NCI-H2171 treated with DMSO at 0.1 percent for 48 hours (cell line): ENCODE measurements around the gene CAPN5.
"Not testable (repeated sequence)": the region's sequence is repeated elsewhere in the genome, so short reads cannot be mapped to it uniquely, and the experiment has no call there.

Experiments
- DNase-seq: peaks from one replicate; lab custom pipeline; 2025; lab: John Stamatoyannopoulos, UW

CAPN5 gene

DNA sequence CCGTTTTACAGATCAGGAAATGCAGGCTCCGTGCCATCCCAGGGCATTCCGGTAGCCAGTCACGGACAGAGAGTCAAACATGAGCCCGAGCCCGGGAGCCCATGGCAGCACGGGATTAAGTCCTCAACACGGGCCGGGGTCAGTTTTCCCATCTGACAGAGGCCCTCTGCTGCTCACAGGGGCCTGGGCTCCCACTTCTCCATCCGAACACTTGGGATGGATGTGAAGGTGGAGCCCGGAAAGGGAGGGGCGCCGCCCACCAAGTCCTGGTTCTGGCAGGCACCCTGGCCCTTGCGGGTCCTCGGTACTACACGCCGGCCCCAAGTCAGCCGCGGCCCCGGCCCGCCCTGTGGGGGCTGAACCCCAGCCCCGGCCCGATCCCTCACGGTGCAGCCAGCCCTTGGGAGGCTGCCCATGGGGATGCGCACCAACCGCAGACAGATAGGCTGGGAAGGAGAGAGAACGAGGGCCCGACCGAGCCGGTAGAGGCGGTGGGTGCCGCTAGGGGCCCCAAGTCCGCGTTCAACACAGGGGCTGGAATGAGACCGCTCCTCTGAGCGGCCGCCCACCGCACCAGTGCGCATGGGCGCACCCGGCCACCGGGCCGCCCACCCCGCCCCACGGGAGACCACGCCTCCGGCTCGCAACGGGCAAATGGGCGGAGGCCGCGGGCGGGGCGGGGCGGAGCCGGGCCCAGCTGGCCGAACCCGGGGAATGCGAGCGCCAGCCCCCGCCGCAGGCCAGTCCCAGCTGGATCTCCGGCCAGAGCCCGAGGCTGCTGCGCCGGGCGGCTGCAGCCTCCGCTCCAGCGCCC is at the start of gene CAPN5:
Gene CAPN5 (plus strand): TSS at position 743 of the 814 bp plus-strand sequence. CDS start 17,916 bp downstream, outside the sequence.
- DNase-seq, result peak; percentile 60

DNA sequence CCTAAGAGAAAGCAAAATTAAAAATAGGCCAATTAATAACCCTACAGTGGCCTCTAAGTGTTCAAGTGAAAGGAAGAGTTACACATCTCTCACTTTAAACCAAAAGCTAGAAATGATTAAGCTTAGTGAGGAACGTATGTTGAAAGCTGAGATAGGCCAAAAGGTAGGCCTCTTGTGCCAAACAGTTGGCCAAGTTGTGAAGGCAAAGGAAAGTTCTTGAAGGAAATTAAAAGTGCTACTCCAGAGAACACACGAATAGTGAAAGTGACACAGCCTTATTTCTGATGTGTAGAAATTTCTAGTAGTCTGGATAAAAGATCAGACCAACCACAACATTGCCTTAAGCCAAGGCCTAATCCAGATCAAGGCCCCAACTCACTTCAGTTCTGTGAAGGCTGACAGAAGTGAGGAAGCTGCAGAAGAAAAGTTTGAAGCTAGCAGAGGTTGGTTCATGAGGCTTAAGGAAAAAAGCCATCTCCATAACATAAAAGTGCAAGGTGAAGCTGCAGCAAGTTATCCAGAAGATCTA is 48.3 kb upstream of the CAPN5 start:
- DNase-seq, result not testable (repeated sequence)

DNA sequence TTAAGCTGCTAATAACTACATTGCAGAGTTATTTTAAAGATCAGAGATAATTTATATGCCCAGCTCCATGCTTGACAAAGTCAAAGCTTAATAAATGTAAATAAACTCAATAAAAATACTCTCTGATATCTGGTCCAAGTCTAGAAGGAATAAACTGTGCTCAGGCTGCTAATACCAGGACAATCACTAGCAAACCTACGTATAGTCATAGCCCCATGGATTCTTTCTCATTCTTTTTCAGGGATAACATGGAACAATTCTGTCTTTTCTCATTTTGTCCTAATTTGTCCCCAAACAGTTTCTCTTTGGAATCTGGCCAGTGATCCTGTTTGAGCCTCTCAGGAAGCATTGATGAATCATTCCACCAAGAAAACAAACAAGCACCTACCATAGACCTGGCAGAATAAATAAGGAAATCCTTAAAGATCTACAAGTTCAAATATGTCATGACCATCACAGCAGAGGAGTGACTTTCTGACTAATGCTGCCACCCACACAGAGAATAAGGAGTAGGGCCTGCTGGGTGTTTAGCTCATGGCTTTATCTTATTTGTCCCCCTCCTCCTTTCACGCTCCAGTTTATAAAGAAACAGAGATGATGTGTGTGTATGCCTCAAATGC is 46.7 kb upstream of the CAPN5 start:
- no peak for DNase-seq

DNA sequence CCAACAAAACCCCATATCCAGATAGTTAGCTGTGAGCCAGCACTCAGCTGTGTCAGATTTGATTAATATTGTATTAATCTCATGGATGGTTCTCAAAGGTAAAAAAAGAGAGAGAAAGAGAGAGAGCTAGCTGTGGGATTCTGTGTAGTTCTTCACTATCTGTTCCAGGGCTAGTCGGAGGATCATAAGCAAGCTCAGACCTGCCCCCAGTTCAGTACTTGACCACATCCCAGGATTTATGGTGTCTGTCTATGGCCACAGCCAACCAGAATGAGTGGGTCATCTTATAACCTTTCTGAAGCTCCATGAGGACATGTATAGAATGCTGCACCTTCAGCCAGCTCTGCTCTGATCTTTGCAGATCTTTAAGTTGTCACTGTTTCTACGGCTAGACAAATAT is 46.0 kb upstream of the CAPN5 start:
- no peak for DNase-seq

DNA sequence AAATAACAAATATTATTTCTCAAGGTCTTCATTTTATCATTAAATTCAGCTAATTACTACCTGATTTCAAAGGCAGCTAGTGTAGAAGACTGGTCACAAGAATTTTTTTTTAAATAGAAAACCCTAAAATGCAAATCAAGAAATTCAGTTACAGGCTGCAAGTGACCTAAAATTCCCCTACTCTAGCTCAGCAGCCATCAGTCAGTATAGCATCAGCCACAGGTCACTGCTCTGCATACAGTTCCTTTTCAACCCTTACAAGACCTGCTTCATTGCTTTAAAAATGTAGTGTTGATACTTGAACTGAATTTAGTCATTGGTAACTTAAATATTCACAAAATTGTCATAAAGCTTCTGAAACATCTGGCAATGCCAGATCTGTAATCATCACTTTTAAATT is 42.0 kb upstream of the CAPN5 start:
- DNase-seq, result no peak

DNA sequence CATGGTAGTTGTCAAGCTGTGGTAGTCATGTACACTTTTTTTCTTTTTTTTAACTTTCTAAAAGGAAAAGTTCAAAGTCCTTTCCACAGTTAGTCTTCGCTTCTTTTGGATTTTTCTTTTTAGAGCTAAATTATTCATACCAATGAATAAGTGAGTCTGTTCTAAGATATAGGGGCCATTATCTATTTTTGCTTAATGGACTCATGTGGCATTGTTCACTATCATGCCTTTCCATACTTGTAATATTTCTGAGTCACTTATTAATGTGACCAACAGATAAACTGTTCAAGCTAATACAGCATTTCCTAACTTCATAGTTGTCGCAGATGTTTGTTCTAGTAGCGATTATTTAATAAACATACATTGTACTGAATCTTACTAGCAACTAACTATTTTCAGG is 40.5 kb upstream of the CAPN5 start:
- no peak for DNase-seq

DNA sequence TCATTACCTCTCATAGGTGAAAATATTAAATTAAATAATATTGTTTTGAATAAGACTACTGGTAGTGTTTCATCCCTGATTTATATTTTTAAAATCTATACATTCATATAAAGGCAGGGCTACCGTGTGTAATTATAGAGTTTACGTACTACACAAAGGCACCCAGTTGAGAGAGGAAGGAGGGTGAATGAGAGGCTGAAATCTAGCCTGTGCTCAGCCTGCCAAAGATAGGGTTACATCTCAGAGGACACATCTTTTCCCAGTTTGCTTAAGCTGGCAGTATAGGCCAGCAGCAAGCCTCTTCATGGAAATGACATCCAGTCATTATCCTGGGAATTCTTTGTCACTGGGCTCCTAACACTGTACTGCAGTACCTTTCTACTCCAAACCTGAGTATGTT is 40.0 kb upstream of the CAPN5 start:
- peak; percentile 69 for DNase-seq

DNA sequence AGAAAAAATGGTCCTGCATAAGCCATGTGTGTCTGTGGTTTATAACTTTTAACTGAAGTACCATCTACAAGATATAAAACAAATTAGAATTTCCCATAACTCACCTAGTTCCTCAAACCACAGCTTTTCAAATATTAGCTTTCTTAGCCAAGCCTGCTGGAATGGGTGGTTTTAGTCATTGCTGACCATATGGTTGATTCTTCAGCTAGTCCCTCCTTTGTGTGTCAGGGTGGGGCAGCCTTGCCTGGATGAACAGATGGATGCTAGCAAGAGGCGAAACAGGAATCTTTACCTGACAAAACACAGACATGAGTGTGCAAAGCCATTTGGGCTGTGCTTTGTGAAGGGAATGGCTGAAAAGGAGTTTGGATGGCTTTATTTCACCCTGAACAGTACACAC is 39.5 kb upstream of the CAPN5 start:
- peak; percentile 76 for DNase-seq

DNA sequence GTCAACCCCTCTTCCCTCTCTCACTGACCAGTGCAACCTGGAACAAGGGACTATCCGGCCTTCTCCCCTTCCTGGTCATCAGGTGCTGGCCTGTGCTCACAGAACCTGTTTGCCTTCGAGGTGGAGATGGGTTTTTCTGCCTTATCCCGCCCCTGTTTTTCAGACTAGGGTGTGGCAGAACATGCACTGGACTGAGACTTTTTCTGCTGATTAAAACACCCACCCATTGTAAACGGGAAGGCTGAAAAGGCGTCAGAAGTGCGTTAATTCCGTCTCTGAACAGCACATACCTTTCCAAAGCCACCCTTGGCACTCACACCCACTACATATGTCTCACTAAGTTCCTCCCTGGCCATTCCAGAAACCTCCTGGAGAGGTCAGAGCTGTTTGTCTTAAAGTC is 36.9 kb upstream of the CAPN5 start:
- DNase-seq, result no peak

DNA sequence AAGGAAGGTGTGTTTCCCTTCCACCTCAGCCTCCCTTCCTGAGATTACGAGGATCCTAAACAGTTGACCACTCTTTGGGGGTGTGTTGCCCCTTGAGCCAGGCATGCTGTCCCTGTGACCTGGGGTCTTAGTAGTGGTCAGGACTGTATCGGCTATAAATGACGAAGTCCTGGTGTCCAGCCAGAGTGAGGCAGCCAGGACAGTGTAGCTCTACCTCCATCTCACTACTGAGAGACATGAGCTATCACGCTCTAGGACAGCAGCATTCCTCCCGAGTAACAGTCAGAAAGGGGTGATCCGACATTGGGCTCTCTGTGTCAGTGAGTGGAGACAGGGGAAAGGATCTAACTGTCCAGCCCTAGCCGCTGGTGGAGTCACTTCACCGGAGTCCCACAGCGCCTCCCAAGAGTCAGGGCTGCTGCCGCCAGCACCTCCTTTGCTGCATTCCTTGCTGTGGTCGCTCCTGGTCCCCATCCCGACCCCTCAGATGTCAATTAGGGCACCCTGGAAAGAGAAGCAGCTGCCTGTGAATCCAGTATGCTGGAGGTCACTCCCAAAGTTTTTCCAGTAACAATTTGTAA is 35.8 kb upstream of the CAPN5 start:
- DNase-seq, result no peak

DNA sequence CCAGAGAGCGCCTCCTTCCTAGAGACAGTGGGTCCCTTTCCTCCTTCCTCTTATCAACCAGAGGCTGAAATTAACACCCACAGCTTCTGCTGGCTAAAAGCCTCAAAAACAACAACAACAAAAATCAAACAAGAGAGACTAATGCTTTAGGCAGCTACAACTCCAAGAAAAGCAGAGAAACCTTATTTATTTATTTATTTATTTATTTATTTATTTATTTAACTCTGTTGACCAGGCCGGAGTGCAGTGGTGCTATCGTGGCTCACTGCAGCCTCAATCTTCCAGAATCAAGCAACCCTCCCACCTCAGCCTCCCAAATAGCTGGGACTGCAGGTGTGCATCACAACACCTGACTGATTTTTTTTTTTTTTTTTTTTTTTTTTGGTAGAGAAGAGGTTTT is 35.2 kb upstream of the CAPN5 start:
- no peak for DNase-seq

DNA sequence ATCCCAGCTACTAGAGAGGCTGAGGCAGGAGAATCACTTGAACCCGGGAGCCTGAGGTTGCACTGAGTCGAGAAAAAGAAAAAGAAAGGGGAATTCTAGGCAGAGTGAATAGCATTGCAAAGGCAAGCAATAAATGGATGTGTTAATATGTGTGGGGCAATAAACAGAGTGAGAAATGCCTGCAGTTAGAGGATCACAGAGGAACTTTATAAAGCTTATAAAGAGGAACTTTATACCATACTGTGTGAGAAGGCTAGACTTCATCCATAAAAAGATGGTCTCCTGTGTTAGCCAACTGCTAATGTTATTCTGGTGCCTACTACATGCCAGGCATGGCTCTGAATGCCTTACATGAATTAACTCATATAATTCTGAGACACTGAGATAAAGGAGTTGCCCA is 31.7 kb upstream of the CAPN5 start:
- DNase-seq, result no peak

DNA sequence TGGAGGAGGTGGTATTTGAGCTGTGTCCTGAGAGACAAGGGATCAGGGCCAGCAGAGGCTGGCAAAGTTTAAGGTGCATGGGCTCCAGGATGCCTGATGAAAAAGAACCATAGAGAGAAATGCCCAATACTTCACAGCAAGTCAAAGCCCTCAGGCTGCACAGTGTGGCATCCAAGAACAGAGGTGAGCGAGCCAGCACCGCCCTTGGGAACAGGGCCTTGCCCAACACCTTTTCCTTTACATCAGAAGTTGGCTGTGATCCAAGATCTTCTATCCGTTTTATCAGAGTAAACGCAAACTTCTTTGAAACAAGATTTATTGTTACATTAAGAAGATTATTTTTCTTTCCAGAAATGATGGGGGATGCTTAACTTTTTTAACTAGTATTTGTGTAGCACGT is 31.2 kb upstream of the CAPN5 start:
- DNase-seq, result no peak

DNA sequence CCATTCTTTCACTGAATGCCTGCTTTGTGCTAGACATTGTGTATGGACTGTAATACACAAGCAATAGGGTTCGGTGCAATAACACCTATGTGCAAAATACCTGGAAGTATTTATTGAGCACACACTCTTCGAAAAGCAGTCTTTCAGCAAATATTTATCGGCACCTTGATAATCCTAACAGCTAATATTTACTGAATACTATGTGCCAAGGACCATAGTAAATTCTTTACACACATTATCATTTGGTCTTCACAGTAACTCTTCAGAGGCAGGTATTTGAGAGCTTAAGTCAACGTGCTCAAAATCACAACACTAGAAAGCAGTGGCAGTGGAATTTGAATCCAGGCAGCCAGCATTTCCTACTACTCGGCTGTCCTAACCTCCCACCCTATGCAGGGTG is 30.4 kb upstream of the CAPN5 start:
- DNase-seq, result no peak

DNA sequence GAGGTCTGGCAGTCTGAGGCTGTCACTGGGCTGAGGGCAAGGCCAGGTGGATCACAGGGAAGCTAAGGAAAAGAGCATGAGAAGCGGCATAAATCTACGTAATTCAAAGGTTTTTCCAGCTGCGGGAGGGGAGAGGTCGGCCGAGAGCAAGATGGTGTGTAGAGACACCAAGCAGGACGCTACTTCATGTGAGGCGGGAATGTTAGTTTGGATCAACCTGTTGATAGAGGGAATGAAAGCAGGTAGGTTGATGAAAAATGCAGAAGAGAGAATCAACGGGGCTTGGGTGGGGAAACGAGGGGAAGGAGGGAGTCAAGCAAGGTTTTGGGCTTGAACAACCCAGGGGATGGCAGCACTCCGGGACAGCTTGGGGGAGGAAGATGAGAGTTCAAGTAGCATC is 29.7 kb upstream of the CAPN5 start:
- no peak for DNase-seq

DNA sequence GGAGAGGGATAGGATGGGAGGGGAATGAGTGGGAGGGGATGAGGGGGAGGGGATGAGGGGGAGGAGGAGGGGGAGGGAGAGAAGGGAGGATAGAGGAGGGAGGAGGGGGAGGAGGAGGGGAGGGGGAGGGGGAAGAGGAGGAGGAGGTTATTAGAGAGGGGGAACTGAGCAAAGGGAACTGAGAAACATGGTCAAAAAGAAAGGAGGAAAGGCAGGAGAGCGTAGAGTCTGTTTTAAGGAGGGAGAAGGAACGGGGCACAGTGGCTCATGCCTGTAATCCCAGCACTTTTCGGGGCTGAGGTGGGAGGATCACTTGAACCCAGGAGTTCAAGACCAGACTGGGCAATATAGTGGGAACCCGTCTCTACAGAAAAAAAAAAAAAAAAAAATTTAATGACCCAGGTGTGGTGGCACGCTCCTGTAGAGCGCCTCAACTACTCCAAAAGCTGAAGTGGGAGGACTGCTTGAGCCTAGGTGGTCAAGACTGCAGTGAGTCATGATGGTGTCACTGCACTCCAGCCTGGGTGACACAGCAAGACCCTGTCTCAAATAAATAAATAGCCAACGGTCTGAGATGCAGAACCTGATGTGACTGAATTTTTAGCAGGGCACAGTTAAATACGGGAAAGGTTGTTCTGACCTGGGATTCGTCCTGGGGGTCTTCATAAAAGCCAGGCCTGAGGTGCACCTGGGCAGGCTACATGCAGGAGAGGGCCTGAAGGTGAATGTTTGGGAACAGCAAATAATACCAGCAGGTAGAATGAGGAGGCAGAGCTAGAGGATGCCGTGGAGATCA is 28.5 kb upstream of the CAPN5 start:
- DNase-seq, result no peak

DNA sequence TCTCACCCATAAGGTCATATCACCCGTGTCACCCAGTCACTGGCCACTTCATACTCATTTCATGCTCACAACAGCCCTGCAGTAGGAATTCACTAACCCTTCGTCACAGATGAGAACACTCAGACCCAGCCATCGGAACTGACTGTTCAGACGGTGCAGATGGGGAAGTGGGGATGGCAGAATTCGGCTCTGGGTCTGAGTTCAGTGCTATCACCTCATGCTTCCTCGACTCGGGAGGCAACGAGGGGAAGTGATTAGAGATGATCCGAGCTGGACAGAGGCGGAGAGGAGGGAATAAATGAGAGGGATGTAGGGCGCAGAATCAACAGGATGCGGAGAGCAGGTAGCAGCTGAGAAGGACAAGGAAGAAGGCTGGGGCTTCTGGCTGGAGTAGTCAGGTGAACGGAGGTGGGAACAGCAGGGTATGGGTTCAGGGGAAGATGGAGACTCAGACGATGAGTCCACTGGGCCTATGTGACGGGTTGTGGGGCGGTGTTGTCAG is 27.9 kb upstream of the CAPN5 start:
- no peak for DNase-seq

DNA sequence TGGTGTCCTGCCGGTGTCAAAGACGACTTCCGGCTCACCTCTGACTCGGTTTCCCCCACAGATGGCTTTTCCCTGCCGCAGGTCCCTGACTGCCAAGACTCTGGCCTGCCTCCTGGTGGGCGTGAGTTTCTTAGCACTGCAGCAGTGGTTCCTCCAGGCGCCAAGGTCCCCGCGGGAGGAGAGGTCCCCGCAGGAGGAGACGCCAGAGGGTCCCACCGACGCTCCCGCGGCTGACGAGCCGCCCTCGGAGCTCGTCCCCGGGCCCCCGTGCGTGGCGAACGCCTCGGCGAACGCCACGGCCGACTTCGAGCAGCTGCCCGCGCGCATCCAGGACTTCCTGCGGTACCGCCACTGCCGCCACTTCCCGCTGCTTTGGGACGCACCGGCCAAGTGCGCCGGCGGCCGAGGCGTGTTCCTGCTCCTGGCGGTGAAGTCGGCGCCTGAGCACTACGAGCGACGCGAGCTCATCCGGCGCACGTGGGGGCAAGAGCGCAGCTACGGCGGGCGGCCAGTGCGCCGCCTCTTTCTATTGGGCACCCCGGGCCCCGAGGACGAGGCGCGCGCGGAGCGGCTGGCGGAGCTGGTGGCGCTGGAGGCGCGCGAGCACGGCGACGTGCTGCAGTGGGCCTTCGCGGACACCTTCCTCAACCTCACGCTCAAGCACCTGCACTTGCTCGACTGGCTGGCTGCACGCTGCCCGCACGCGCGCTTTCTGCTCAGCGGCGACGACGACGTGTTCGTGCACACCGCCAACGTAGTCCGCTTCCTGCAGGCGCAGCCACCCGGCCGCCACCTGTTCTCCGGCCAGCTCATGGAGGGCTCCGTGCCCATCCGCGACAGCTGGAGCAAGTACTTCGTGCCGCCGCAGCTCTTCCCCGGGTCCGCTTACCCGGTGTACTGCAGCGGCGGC is 27.0 kb upstream of the CAPN5 start:
- DNase-seq, result no peak

DNA sequence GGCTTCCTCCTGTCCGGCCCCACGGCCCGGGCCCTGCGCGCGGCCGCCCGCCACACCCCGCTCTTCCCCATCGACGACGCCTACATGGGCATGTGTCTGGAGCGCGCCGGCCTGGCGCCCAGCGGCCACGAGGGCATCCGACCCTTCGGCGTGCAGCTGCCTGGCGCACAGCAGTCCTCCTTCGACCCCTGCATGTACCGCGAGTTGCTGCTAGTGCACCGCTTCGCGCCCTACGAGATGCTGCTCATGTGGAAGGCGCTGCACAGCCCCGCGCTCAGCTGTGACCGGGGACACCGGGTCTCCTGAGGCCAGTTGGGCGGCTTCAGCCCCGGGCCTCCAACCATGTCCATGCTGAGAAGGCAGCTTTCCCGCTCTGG is 26.4 kb upstream of the CAPN5 start:
- DNase-seq, result no peak

DNA sequence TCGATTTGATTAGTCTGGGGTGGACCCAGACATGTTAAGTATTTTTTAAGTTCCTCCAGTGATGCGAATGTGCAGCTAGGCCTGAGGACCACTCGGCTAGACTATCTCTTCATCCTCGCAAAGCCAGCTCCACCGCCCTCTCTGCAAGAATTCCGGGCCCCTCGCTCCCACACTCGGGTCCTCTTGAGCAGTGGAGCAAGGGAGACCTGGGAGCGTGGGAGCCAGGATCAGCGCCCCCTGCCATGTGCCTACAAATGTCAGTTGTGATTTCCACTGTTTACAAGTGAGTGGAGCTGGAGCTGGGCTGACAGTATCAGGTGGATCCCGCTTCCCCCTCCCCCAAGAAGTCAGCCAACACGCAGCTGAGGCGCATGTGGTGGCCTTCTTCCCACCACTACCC is 25.9 kb upstream of the CAPN5 start:
- no peak for DNase-seq

DNA sequence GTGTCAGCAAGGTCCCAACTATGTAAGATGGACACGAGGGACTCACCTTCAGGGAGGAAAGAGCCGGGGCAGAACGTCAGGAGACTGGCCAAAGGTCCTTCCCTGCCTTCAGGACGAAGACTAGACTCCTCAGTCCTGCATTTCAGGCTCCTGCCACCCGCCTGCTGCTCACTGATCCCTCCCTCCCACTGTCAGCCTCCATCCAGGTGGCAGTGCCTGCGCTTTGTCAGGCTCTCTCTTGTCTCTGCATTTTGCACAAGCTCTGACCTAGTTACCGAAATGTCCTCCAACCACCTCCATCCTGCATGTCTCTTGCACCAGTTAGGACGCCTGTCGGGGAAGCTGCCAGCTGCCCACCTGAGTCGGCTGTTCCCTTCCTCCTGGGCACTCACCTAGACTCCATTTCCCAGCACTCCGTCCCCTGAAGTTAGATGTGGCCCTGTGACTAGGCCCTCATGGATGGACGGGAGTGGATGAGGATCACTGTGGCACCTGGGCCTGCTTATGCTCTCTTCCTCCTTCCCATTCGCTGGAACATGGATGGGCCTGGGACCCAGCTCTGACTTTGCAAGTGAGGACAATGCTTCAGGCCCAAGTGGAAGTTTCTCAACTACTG is 24.6 kb upstream of the CAPN5 start:
- DNase-seq, result no peak
